Measurements from ENCODE around the gene FEN1. TPM values are rescaled to one million over a fixed set of nuclear protein-coding genes. Genes with fewer than 3 reads are reported as not detected.

FEN1 gene
- total RNA-seq, 2 donors from 2014 or later = 2.6 to 3.4 TPM

GRCh38 chr11:61814247-61814957 is 21.7 kb downstream of the FEN1 start:
- H3K36me3 ChIP-seq (replicated peaks in 1 of 2; ENCODE audit: insufficient read depth in 1 of 2, low read depth in 2 of 2) = no peaks in the 10 kb centered on the region
- peak overlapping the region in 3 of 4 donors; percentile 53 to 86 (median 84) for H3K27ac ChIP-seq
- H3K9me3 ChIP-seq = no peaks in the 10 kb centered on the region
- H3K4me1 ChIP-seq = peaks cover 30% of the 10 kb centered on the region
- intact Hi-C loops (cut with DNase I) = no loop called here
- H3K4me3 ChIP-seq = peak overlapping the region in 1 of 2 donors; percentile 22
- WGBS, 2 donors = 70% methylated on average over 16 of the region's 16 CpGs
- peak; percentile 16 for ATAC-seq
- no peaks in the 10 kb centered on the region for H3K27me3 ChIP-seq
- TF ChIP-seq POLR2A (IDR thresholded peaks at IDR 0.05) (peak in 1 of 3 donors; percentile 27), CTCF (IDR thresholded peaks at IDR 0.05) (no peak)
- peak; percentile 29 to 57 (median 55) for DNase-seq

- Histone ChIP-seq H3K27ac (peak overlapping the region; percentile 53 to 86 (median 70)), H3K9me3 (no peaks in the 10 kb centered on the region), H3K4me1 (peaks cover 30% of the 10 kb centered on the region), H3K36me3 (replicated peaks in 1 of 2; ENCODE audit: insufficient read depth in 1 of 2, low read depth in 2 of 2) (no peaks in the 10 kb centered on the region), H3K27me3 (no peaks in the 10 kb centered on the region), H3K4me3 (peak overlapping the region; percentile 22 to 45)
- intact Hi-C loops (cut with DNase I) = no loop called here
- WGBS, 2 donors = 2 to 3% methylated on average over 28 to 65 of the region's 66 CpGs
- ATAC-seq (peak; percentile 89), DNase-seq (peak; percentile 88 to 97 (median 95))
- TF ChIP-seq POLR2A (IDR thresholded peaks at IDR 0.05) = peak; percentile 80 to 93 (median 90)
- TF ChIP-seq CTCF (IDR thresholded peaks at IDR 0.05) = no peak
Observed at GRCh38 chr11:61814958-61815789, 22.5 kb downstream of the FEN1 start.

GRCh38 chr11:61815790-61816735 is 23.4 kb downstream of the FEN1 start:
- intact Hi-C loops (cut with DNase I) = no loop called here
- no peak for TF ChIP-seq POLR2A (IDR thresholded peaks at IDR 0.05)
- peak in 1 of 7 experiments; percentile 2 for TF ChIP-seq CTCF (IDR thresholded peaks at IDR 0.05)
- no peaks in the 10 kb centered on the region for H3K27me3 ChIP-seq
- H3K36me3 ChIP-seq (replicated peaks in 1 of 2; ENCODE audit: insufficient read depth in 1 of 2, low read depth in 2 of 2) = no peaks in the 10 kb centered on the region
- peak overlapping the region; percentile 22 to 45 for H3K4me3 ChIP-seq
- H3K9me3 ChIP-seq = no peaks in the 10 kb centered on the region
- peak overlapping the region; percentile 53 to 86 (median 70) for H3K27ac ChIP-seq
- DNase-seq (peak; percentile 53 to 61 (median 56)), ATAC-seq (peak; percentile 12)
- WGBS, 2 donors = 0 to 1% methylated on average over 32 to 69 of the region's 69 CpGs
- H3K4me1 ChIP-seq = peaks cover 30% of the 10 kb centered on the region

GRCh38 chr11:61816736-61817455 is 24.2 kb downstream of the FEN1 start, which contains the start of gene FADS1:
Gene FADS1, minus strand, starts transcription at chr11:61817003. Its CDS starts 74 bp downstream, at chr11:61816929.
- Histone ChIP-seq H3K27ac (peak within 1 kb of the TSS; percentile 53 to 86 (median 70)), H3K4me3 (peak within 1 kb of the TSS; percentile 22 to 45), H3K4me1 (peaks cover 30% of the 10 kb centered on the region), H3K36me3 (replicated peaks in 1 of 2; ENCODE audit: insufficient read depth in 1 of 2, low read depth in 2 of 2) (no peaks in the 10 kb centered on the region), H3K27me3 (no peaks in the 10 kb centered on the region), H3K9me3 (no peaks in the 10 kb centered on the region)
- TF ChIP-seq POLR2A (IDR thresholded peaks at IDR 0.05) (peak; percentile 17 to 38 (median 33)), CTCF (IDR thresholded peaks at IDR 0.05) (peak in 6 of 7 experiments; percentile 31 to 65 (median 52))
- 0 to 1% methylated on average over 6 to 70 of the region's 73 CpGs for WGBS, 2 donors
- ATAC-seq = peak; percentile 62
- DNase-seq = peak; percentile 88 to 92 (median 88)
- intact Hi-C loops (cut with DNase I) = no loop called here

Data from body of pancreas (tissue), 4 donors.